Muscle layer of duodenum (tissue), 2 donors: ENCODE data around the gene EIF5.

Experiments used
- H3K27ac ChIP-seq: one replicate; pipeline ENCODE4 v1.7.0; 2013; ENCODE audit warnings: mild to moderate bottlenecking, low read length
- H3K27me3 ChIP-seq: one replicate; pipeline ENCODE4 v1.7.0; 2013; ENCODE audit warnings: low read depth, mild to moderate bottlenecking, control low read depth, low read length
- H3K36me3 ChIP-seq, 2 donors: one replicate each; pipeline ENCODE4 v1.7.0; 2013; ENCODE audit warnings: low read length in 2 of 2, control low read depth in 1 of 2, mild to moderate bottlenecking in 1 of 2; ENCODE audit not compliant: insufficient read depth in 2 of 2, control insufficient read depth in 1 of 2
- H3K4me1 ChIP-seq, 2 donors: one replicate each; pipeline ENCODE4 v1.7.0; 2013; ENCODE audit warnings: low read length in 2 of 2, mild to moderate bottlenecking in 2 of 2, control low read depth in 1 of 2, moderate library complexity in 1 of 2; ENCODE audit not compliant: insufficient read depth in 2 of 2, control insufficient read depth in 1 of 2
- H3K4me3 ChIP-seq, 2 donors: one replicate each; pipeline ENCODE4 v1.7.0; 2013; ENCODE audit warnings: low read length in 2 of 2, low read depth in 1 of 2, mild to moderate bottlenecking in 1 of 2
- H3K9me3 ChIP-seq, 2 donors: one replicate each; pipeline ENCODE4 v1.7.0; 2013; ENCODE audit warnings: low read length in 2 of 2, control low read depth in 1 of 2, mild to moderate bottlenecking in 1 of 2; ENCODE audit not compliant: control insufficient read depth in 1 of 2
- donor health status: healthy.

The EIF5 gene

GRCh38 chr14:103312006-103312635 lies 21.9 kb upstream of the EIF5 start:
- Histone ChIP-seq H3K36me3 (no peaks in the 10 kb centered on the region), H3K4me1 (no peaks in the 10 kb centered on the region), H3K9me3 (no peaks in the 10 kb centered on the region), H3K4me3 (no peak overlapping the region), H3K27ac (no peak overlapping the region), H3K27me3 (no peaks in the 10 kb centered on the region)

GRCh38 chr14:103313704-103314103 lies 20.3 kb upstream of the EIF5 start:
- Histone ChIP-seq H3K27ac (no peak overlapping the region), H3K36me3 (no peaks in the 10 kb centered on the region), H3K4me1 (no peaks in the 10 kb centered on the region), H3K4me3 (no peak overlapping the region), H3K27me3 (no peaks in the 10 kb centered on the region), H3K9me3 (no peaks in the 10 kb centered on the region)

GRCh38 chr14:103314496-103315277 lies 19.4 kb upstream of the EIF5 start:
- Histone ChIP-seq H3K36me3 (no peaks in the 10 kb centered on the region), H3K27ac (no peak overlapping the region), H3K27me3 (peaks cover 6% of the 10 kb centered on the region), H3K9me3 (no peaks in the 10 kb centered on the region), H3K4me1 (no peaks in the 10 kb centered on the region), H3K4me3 (no peak overlapping the region)

GRCh38 chr14:103315351-103315911 lies 18.6 kb upstream of the EIF5 start:
- Histone ChIP-seq H3K4me1 (no peaks in the 10 kb centered on the region), H3K4me3 (no peak overlapping the region), H3K27ac (no peak overlapping the region), H3K36me3 (no peaks in the 10 kb centered on the region), H3K9me3 (no peaks in the 10 kb centered on the region), H3K27me3 (peaks cover 6% of the 10 kb centered on the region)

- Histone ChIP-seq H3K27ac (no peak overlapping the region), H3K4me1 (no peaks in the 10 kb centered on the region), H3K4me3 (no peak overlapping the region), H3K27me3 (peaks cover 6% of the 10 kb centered on the region), H3K36me3 (no peaks in the 10 kb centered on the region), H3K9me3 (no peaks in the 10 kb centered on the region)
These were observed 18.1 kb upstream of the EIF5 start for GRCh38 chr14:103315941-103316340.

GRCh38 chr14:103316721-103317121 lies 17.3 kb upstream of the EIF5 start:
- no peak overlapping the region for H3K4me3 ChIP-seq
- H3K36me3 ChIP-seq = no peaks in the 10 kb centered on the region
- peaks cover 6% of the 10 kb centered on the region for H3K27me3 ChIP-seq
- H3K27ac ChIP-seq = no peak overlapping the region
- no peaks in the 10 kb centered on the region for H3K9me3 ChIP-seq
- H3K4me1 ChIP-seq = no peaks in the 10 kb centered on the region

- no peaks in the 10 kb centered on the region for H3K4me1 ChIP-seq
- no peaks in the 10 kb centered on the region for H3K9me3 ChIP-seq
- H3K27me3 ChIP-seq = peaks cover 6% of the 10 kb centered on the region
- no peak overlapping the region for H3K27ac ChIP-seq
- no peak overlapping the region for H3K4me3 ChIP-seq
- no peaks in the 10 kb centered on the region for H3K36me3 ChIP-seq
These were observed 16.8 kb upstream of the EIF5 start for GRCh38 chr14:103317251-103317650.

- H3K4me3 ChIP-seq = no peak overlapping the region
- H3K9me3 ChIP-seq = no peaks in the 10 kb centered on the region
- no peaks in the 10 kb centered on the region for H3K36me3 ChIP-seq
- no peaks in the 10 kb centered on the region for H3K4me1 ChIP-seq
- peaks cover 6% of the 10 kb centered on the region for H3K27me3 ChIP-seq
- H3K27ac ChIP-seq = no peak overlapping the region
These were observed 16.0 kb upstream of the EIF5 start for GRCh38 chr14:103317976-103318580.

- Histone ChIP-seq H3K4me3 (no peak overlapping the region), H3K36me3 (no peaks in the 10 kb centered on the region), H3K9me3 (no peaks in the 10 kb centered on the region), H3K27ac (no peak overlapping the region), H3K4me1 (no peaks in the 10 kb centered on the region), H3K27me3 (peaks cover 6% of the 10 kb centered on the region)
These were observed 15.2 kb upstream of the EIF5 start for GRCh38 chr14:103318750-103319419.

- Histone ChIP-seq H3K27ac (no peak overlapping the region), H3K4me1 (no peaks in the 10 kb centered on the region), H3K4me3 (no peak overlapping the region), H3K27me3 (peaks cover 6% of the 10 kb centered on the region), H3K36me3 (no peaks in the 10 kb centered on the region), H3K9me3 (no peaks in the 10 kb centered on the region)
These were observed 14.6 kb upstream of the EIF5 start for GRCh38 chr14:103319422-103319821.

GRCh38 chr14:103326078-103326477 lies 8.0 kb upstream of the EIF5 start:
- Histone ChIP-seq H3K27me3 (no peaks in the 10 kb centered on the region), H3K27ac (no peak overlapping the region), H3K4me1 (no peaks in the 10 kb centered on the region), H3K9me3 (no peaks in the 10 kb centered on the region), H3K36me3 (no peaks in the 10 kb centered on the region), H3K4me3 (no peak overlapping the region)
